ENCODE data around the gene LIPA.

Gene LIPA

GRCh38 chr10:89238956-89239644 is 12.5 kb downstream of the LIPA start:
- DNase-seq, result no peak

- no peak for DNase-seq
Measured at GRCh38 chr10:89237849-89238248, 13.7 kb downstream of the LIPA start.

GRCh38 chr10:89236226-89236797 is 15.3 kb downstream of the LIPA start:
- DNase-seq, result no peak

GRCh38 chr10:89235073-89235798 is 16.3 kb downstream of the LIPA start:
- DNase-seq, result no peak

- no peak for DNase-seq
Measured at GRCh38 chr10:89233033-89233432, 18.5 kb downstream of the LIPA start.

- DNase-seq, result no peak
Measured at GRCh38 chr10:89228962-89229361, 22.6 kb downstream of the LIPA start.

- no peak for DNase-seq
Measured at GRCh38 chr10:89228146-89228545, 23.4 kb downstream of the LIPA start.

GRCh38 chr10:89226891-89227290 is 24.7 kb downstream of the LIPA start:
- no peak for DNase-seq

- no peak for DNase-seq
Measured at GRCh38 chr10:89224739-89225443, 26.7 kb downstream of the LIPA start.

- DNase-seq, result no peak
Measured at GRCh38 chr10:89221919-89222318, 29.7 kb downstream of the LIPA start.

GRCh38 chr10:89219513-89220218 is 31.9 kb downstream of the LIPA start:
- no peak for DNase-seq

GRCh38 chr10:89217057-89217990 is 34.3 kb downstream of the LIPA start:
- peak; percentile 45 to 48 for DNase-seq

- no peak for DNase-seq
Measured at GRCh38 chr10:89216056-89216455, 35.5 kb downstream of the LIPA start.

- no peak for DNase-seq
Measured at GRCh38 chr10:89215511-89215910, 36.1 kb downstream of the LIPA start.

- DNase-seq, result no peak
Measured at GRCh38 chr10:89214566-89215165, 36.9 kb downstream of the LIPA start.

- DNase-seq, result peak; percentile 22 to 23
Measured at GRCh38 chr10:89213191-89213808, 38.3 kb downstream of the LIPA start.

- no peak for DNase-seq
Measured at GRCh38 chr10:89210794-89211425, 40.7 kb downstream of the LIPA start.

GRCh38 chr10:89209718-89210117 is 41.9 kb downstream of the LIPA start:
- DNase-seq, result no peak

- peak; percentile 6 to 36 for DNase-seq
Measured at GRCh38 chr10:89207801-89208551, 43.6 kb downstream of the LIPA start.

All from NCI-H2081 (cell line).